ENCODE data around the gene KIF18A.

KIF18A gene

GRCh38 chr11:28043930-28044709, 63.8 kb downstream of the KIF18A start:
- DNase-seq (ENCODE audit: low read depth): no peak

- no peak for DNase-seq (ENCODE audit: low read depth)
These were observed 67.6 kb downstream of the KIF18A start for GRCh38 chr11:28040384-28040783.

GRCh38 chr11:28038775-28039174, 69.2 kb downstream of the KIF18A start:
- DNase-seq (ENCODE audit: low read depth): no peak

GRCh38 chr11:28026634-28027290, 81.2 kb downstream of the KIF18A start:
- DNase-seq (ENCODE audit: low read depth): no peak

GRCh38 chr11:28017816-28018215, 90.1 kb downstream of the KIF18A start:
- no peak for DNase-seq (ENCODE audit: low read depth)

GRCh38 chr11:28011813-28012212, 96.1 kb downstream of the KIF18A start:
- no peak for DNase-seq (ENCODE audit: low read depth)

GRCh38 chr11:28009996-28010395, 98.0 kb downstream of the KIF18A start:
- DNase-seq (ENCODE audit: low read depth): no peak

- no peak for DNase-seq (ENCODE audit: low read depth)
These were observed 98.6 kb downstream of the KIF18A start for GRCh38 chr11:28009388-28009787.

GRCh38 chr11:28003615-28004014, 104.3 kb downstream of the KIF18A start:
- DNase-seq (ENCODE audit: low read depth): no peak

- no peak for DNase-seq (ENCODE audit: low read depth)
These were observed 109.4 kb downstream of the KIF18A start for GRCh38 chr11:27998552-27998951.

GRCh38 chr11:27997344-27997743, 110.6 kb downstream of the KIF18A start:
- no peak for DNase-seq (ENCODE audit: low read depth)

GRCh38 chr11:27996066-27996465, 111.9 kb downstream of the KIF18A start:
- DNase-seq (ENCODE audit: low read depth): no peak

- DNase-seq (ENCODE audit: low read depth): no peak
These were observed 112.9 kb downstream of the KIF18A start for GRCh38 chr11:27995083-27995482.

- no peak for DNase-seq (ENCODE audit: low read depth)
These were observed 116.2 kb downstream of the KIF18A start for GRCh38 chr11:27991736-27992135.

GRCh38 chr11:27977527-27977926, 130.4 kb downstream of the KIF18A start:
- no peak for DNase-seq (ENCODE audit: low read depth)

GRCh38 chr11:27977031-27977430, 130.9 kb downstream of the KIF18A start:
- DNase-seq (ENCODE audit: low read depth): no peak

- DNase-seq (ENCODE audit: low read depth): no peak
These were observed 131.7 kb downstream of the KIF18A start for GRCh38 chr11:27976262-27976661.

- no peak for DNase-seq (ENCODE audit: low read depth)
These were observed 134.0 kb downstream of the KIF18A start for GRCh38 chr11:27973851-27974536.

- no peak for DNase-seq (ENCODE audit: low read depth)
These were observed 135.3 kb downstream of the KIF18A start for GRCh38 chr11:27972522-27973170.

- no peak for DNase-seq (ENCODE audit: low read depth)
These were observed 136.8 kb downstream of the KIF18A start for GRCh38 chr11:27971171-27971570.
